CD14-positive monocyte (primary cell): ENCODE results near the gene RGS14. TPM values are rescaled to one million over a fixed set of nuclear protein-coding genes. Genes with fewer than 3 reads are reported as not detected.

ENCODE experiments used
- DNase-seq, 3 donors: peaks; one replicate each; pipeline ENCODE4 v3.0.0-alpha.2; 2011 to 2022
- H2AFZ ChIP-seq: 2 replicates; pipeline ENCODE4 v1.6.0; 2012; ENCODE audit warnings: mild to moderate bottlenecking, low read depth, low read length, inconsistent platforms; ENCODE audit not compliant: insufficient read depth, poor library complexity, severe bottlenecking
- H3K27ac ChIP-seq, 2 donors: 1 replicate in 1 of 2; 2 replicates in 1 of 2; pipeline ENCODE4 v1.5.1; 2012 to 2013; ENCODE audit warnings: low read length in 2 of 2, control low read depth in 1 of 2, inconsistent platforms in 1 of 2, low read depth in 1 of 2, mild to moderate bottlenecking in 1 of 2
- H3K27me3 ChIP-seq, 2 donors: one replicate each; pipeline versions ENCODE4 v1.6.0 to v1.6.1; 2011 to 2013; ENCODE audit warnings: low read length in 2 of 2; ENCODE audit not compliant: control insufficient read depth in 2 of 2, insufficient read depth in 2 of 2
- H3K36me3 ChIP-seq, 2 donors: replicated peaks in 1 of 2; 1 replicate in 1 of 2; 2 replicates in 1 of 2; pipeline versions ENCODE4 v1.5.1 to v1.6.1; 2012 to 2013; ENCODE audit warnings: low read length in 2 of 2, control low read depth in 1 of 2, inconsistent platforms in 1 of 2, mild to moderate bottlenecking in 1 of 2; ENCODE audit not compliant: insufficient read depth in 2 of 2, control insufficient read depth in 1 of 2
- H3K4me1 ChIP-seq, 2 donors: 1 replicate in 1 of 2; 2 replicates in 1 of 2; pipeline versions ENCODE4 v1.5.1 to v1.6.1; 2012 to 2013; ENCODE audit warnings: low read length in 2 of 2, control low read depth in 1 of 2, inconsistent platforms in 1 of 2, mild to moderate bottlenecking in 1 of 2, moderate library complexity in 1 of 2; ENCODE audit not compliant: insufficient read depth in 2 of 2, control insufficient read depth in 1 of 2
- H3K4me2 ChIP-seq: replicated peaks from 2 replicates; pipeline ENCODE3; 2012; ENCODE audit warnings: low read length, moderate library complexity, mild to moderate bottlenecking; ENCODE audit not compliant: poor library complexity, severe bottlenecking; ENCODE audit errors: extremely low read depth
- H3K4me3 ChIP-seq, 3 experiments: fragments of 200-600 bp in 1 of 3; sonication (generic) in 1 of 3; replicated peaks in 1 of 3; 1 replicate in 2 of 3; 2 replicates in 1 of 3; pipeline ENCODE4 v1.5.1; 2011 to 2013; ENCODE audit warnings: low read length in 3 of 3, mild to moderate bottlenecking in 3 of 3, control low read depth in 2 of 3, low read depth in 2 of 3, inconsistent platforms in 1 of 3, moderate library complexity in 1 of 3
- H3K79me2 ChIP-seq: 2 replicates; pipeline ENCODE4 v1.6.0; 2012; ENCODE audit warnings: mild to moderate bottlenecking, control low read depth, inconsistent platforms, low read length, moderate library complexity; ENCODE audit not compliant: insufficient read depth
- H3K9ac ChIP-seq: 2 replicates; pipeline ENCODE4 v1.6.0; 2017; ENCODE audit warnings: low read length, mild to moderate bottlenecking; ENCODE audit not compliant: insufficient read depth, poor library complexity, severe bottlenecking
- H3K9me3 ChIP-seq, 2 donors: replicated peaks in 1 of 2; 1 replicate in 1 of 2; 2 replicates in 1 of 2; pipeline versions ENCODE4 v1.5.1 to v1.6.1; 2012 to 2013; ENCODE audit warnings: low read length in 2 of 2, control low read depth in 1 of 2; ENCODE audit not compliant: control insufficient read depth in 1 of 2, insufficient read depth in 1 of 2
- H4K20me1 ChIP-seq: 2 replicates; pipeline ENCODE4 v1.6.0; 2012; ENCODE audit warnings: mild to moderate bottlenecking, low read length, control low read depth, moderate library complexity; ENCODE audit not compliant: insufficient read depth
- H3K27ac Mint-ChIP-seq, 7 donors: one replicate each; pipeline ENCODE4 v1.8.0; 2020; ENCODE audit warnings: mild to moderate bottlenecking in 7 of 7, mixed read lengths in 7 of 7, moderate library complexity in 6 of 7, inconsistent platforms in 2 of 7
- H3K27me3 Mint-ChIP-seq, 3 donors: one replicate each; pipeline ENCODE4 v1.8.0; 2021 to 2022; ENCODE audit warnings: low read depth in 3 of 3, mild to moderate bottlenecking in 3 of 3, mixed read lengths in 3 of 3, moderate library complexity in 3 of 3, inconsistent platforms in 1 of 3
- H3K36me3 Mint-ChIP-seq, 2 donors: one replicate each; pipeline ENCODE4 v1.8.0; 2020; ENCODE audit warnings: mixed read lengths in 2 of 2, inconsistent platforms in 1 of 2, mild to moderate bottlenecking in 1 of 2
- H3K4me1 Mint-ChIP-seq: one replicate; pipeline ENCODE4 v1.8.0; 2020; ENCODE audit warnings: mild to moderate bottlenecking, mixed read lengths
- H3K4me3 Mint-ChIP-seq, 2 donors: one replicate each; pipeline ENCODE4 v1.8.0; 2020; ENCODE audit warnings: mild to moderate bottlenecking in 2 of 2, mixed read lengths in 2 of 2, moderate library complexity in 1 of 2
- H3K9me3 Mint-ChIP-seq, 7 donors: one replicate each; pipeline ENCODE4 v1.8.0; 2020 to 2022; ENCODE audit warnings: mixed read lengths in 7 of 7, mild to moderate bottlenecking in 6 of 7, moderate library complexity in 6 of 7, inconsistent platforms in 2 of 7
- WGBS: methylation state at CpG from one replicate; pipeline ENCODE4 v1.1.5; 2013; ENCODE audit warnings: missing lambda C conversion rate; ENCODE audit not compliant: insufficient coverage; 5-methylcytosine and 5-hydroxymethylcytosine counted together
- intact Hi-C, 2 donors: fragments of 100-400 bp; cut with micrococcal nuclease; formaldehyde crosslinking; loops; one replicate each; pipeline versions ENCODE4 v1.15.0 to v1.15.1; 2023
- polyA plus RNA-seq, 3 donors: library from polyadenylated mRNA; depleted of rRNA in 1 of 3; unstranded in 2 of 3; stranded (reverse) in 1 of 3; fragments of 300-500 nt in 2 of 3; fragments of >200 nt in 1 of 3; fragmentation: Illumina TruSeq in 2 of 3; gene quantifications; 1 replicate in 2 of 3; 2 replicates in 1 of 3; pipeline ENCODE4 v1.2.3, GENCODE V29; 2012 to 2021
- TF ChIP-seq, protein P1 (sequence below): fragments of 200-600 bp; IDR thresholded peaks from one replicate; pipeline ENCODE4 v1.8.0; 2022; ENCODE audit warnings: antibody characterized with exemption, mild to moderate bottlenecking

RGS14 gene
- polyA plus RNA-seq, 3 donors: 35.4 to 186 (median 43.5) TPM

- peaks cover 0 to 2% (median 1%) of the 10 kb centered on the region in 3 donors for H3K27me3 Mint-ChIP-seq
- Histone ChIP-seq H3K27me3 (no peaks in the 10 kb centered on the region), H3K4me1 (peaks cover 88 to 95% of the 10 kb centered on the region in 2 donors), H3K4me2 (peak overlapping the region; percentile 35), H3K27ac (peak overlapping the region; percentile 17 to 47), H3K9me3 (peaks cover 0 to 7% of the 10 kb centered on the region in 2 donors), H3K79me2 (peaks cover 44% of the 10 kb centered on the region), H2AFZ (no peak overlapping the region), H3K9ac (no peak overlapping the region), H3K36me3 (peaks cover 2 to 6% of the 10 kb centered on the region in 2 donors), H4K20me1 (peaks cover 32% of the 10 kb centered on the region), H3K4me3 (peak overlapping the region in 1 of 3 experiments; percentile 34)
- peak overlapping the region in 5 of 7 donors; percentile 26 to 68 (median 42) for H3K27ac Mint-ChIP-seq
- WGBS: no CpG with 5 or more reads among the region's 1 CpG
- H3K9me3 Mint-ChIP-seq: peaks cover 3 to 11% (median 7%) of the 10 kb centered on the region in 7 donors
- no peak for DNase-seq
- TF ChIP-seq, protein P1, sequence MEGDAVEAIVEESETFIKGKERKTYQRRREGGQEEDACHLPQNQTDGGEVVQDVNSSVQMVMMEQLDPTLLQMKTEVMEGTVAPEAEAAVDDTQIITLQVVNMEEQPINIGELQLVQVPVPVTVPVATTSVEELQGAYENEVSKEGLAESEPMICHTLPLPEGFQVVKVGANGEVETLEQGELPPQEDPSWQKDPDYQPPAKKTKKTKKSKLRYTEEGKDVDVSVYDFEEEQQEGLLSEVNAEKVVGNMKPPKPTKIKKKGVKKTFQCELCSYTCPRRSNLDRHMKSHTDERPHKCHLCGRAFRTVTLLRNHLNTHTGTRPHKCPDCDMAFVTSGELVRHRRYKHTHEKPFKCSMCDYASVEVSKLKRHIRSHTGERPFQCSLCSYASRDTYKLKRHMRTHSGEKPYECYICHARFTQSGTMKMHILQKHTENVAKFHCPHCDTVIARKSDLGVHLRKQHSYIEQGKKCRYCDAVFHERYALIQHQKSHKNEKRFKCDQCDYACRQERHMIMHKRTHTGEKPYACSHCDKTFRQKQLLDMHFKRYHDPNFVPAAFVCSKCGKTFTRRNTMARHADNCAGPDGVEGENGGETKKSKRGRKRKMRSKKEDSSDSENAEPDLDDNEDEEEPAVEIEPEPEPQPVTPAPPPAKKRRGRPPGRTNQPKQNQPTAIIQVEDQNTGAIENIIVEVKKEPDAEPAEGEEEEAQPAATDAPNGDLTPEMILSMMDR: no peak
- no peak overlapping the region for H3K4me3 Mint-ChIP-seq
- peaks cover 13 to 24% of the 10 kb centered on the region in 2 donors for H3K36me3 Mint-ChIP-seq
- intact Hi-C loops: no loop called here
- H3K4me1 Mint-ChIP-seq: peaks cover 85% of the 10 kb centered on the region
Measured at GRCh38 chr5:177355162-177355867, 2.4 kb upstream of the RGS14 start.

- Histone ChIP-seq H3K9me3 (peaks cover 0 to 7% of the 10 kb centered on the region in 2 donors), H3K36me3 (peaks cover 2 to 6% of the 10 kb centered on the region in 2 donors), H3K27ac (peak overlapping the region in 1 of 2 donors; percentile 47), H3K27me3 (no peaks in the 10 kb centered on the region), H3K4me1 (peaks cover 88 to 95% of the 10 kb centered on the region in 2 donors), H3K9ac (no peak overlapping the region), H2AFZ (no peak overlapping the region), H3K4me3 (no peak overlapping the region), H3K79me2 (peaks cover 44% of the 10 kb centered on the region), H4K20me1 (peaks cover 29% of the 10 kb centered on the region), H3K4me2 (no peak overlapping the region)
- Mint-ChIP-seq H3K9me3 (peaks cover 3 to 11% (median 7%) of the 10 kb centered on the region in 7 donors), H3K36me3 (peaks cover 13 to 24% of the 10 kb centered on the region in 2 donors), H3K27me3 (peaks cover 0 to 2% (median 1%) of the 10 kb centered on the region in 3 donors), H3K4me1 (peaks cover 84% of the 10 kb centered on the region), H3K27ac (peak overlapping the region in 4 of 7 donors; percentile 14 to 42 (median 29)), H3K4me3 (no peak overlapping the region)
- 14% methylated on average over 1 of the region's 1 CpG for WGBS
- DNase-seq: peak in 1 of 3 donors; percentile 32
- intact Hi-C loops: no loop called here
- TF ChIP-seq, protein P1: no peak
Measured at GRCh38 chr5:177355868-177356168, 1.9 kb upstream of the RGS14 start.
